Posterior cingulate gyrus (tissue), 11 donors: ENCODE measurements around the gene MIOX.

ENCODE experiments used
- DNase-seq, 10 donors: peaks; one replicate each; pipeline versions ENCODE4 v3.0.0 to v3.0.0-alpha.2; 2020 to 2021; ENCODE audit warnings: mixed read lengths in 3 of 10
- intact Hi-C: fragments of 100-400 bp; cut with DNase I; formaldehyde crosslinking; loops from one replicate; pipeline ENCODE4 v1.15.1; 2023

MIOX gene

DNA sequence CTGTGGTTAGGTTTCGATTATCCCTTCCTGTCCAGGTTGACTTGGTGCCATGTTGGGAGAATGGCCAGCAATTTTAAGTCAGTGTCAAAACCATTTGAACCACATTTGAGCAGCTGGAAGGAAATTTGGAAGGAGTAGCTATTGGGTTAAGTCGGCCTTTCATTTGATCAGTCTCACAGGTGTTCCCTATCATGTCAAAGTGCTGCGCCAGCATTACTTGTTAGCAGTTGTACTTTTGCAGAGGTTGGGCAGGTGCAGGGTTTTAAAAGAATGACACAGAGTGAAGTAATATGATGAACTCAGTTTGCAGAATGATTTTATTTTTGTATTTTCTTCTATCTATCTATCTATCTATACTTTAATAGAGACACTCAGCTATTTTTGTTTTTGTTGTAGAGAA is 49.6 kb downstream of the MIOX start:
- intact Hi-C loops: no loop called here

DNA sequence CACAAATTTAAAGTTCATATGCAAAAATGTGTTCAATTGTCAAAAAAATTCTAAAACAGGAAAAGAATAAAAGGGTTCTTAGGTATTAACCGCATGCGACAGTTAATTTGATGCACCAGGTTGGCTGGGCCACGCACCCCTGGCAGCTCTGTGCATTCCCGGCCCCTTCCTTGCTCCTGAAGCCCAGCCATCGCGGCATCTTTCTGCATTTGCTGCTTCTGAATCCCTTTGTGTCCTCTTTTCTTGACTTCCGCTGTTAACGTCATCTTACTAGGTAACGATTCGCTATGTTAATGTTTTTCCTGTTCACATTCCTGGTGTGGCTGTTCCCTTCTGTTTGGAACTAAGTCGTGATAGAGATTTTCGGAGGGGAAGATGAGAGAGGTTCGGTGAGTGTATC is 51.1 kb downstream of the MIOX start:
- intact Hi-C loops: no loop called here
- peak in 2 of 10 donors; percentile 8 to 29 for DNase-seq

More for the DNA sequence above, 49.6 kb downstream of the MIOX start:
- no peak for DNase-seq
